Urinary bladder (tissue), 4 donors: ENCODE measurements around the gene DGUOK. TPM values are rescaled to one million over a fixed set of nuclear protein-coding genes. Genes with fewer than 3 reads are reported as not detected.

Experiments used
- DNase-seq: peaks from one replicate; pipeline ENCODE4 v3.0.0-alpha.2; 2015; ENCODE audit errors: extremely low spot score
- H3K27ac ChIP-seq: one replicate; pipeline ENCODE4 v1.5.1; 2013; ENCODE audit warnings: low read depth, mild to moderate bottlenecking, moderate library complexity
- H3K36me3 ChIP-seq: one replicate; pipeline ENCODE4 v1.6.1; 2013; ENCODE audit warnings: mild to moderate bottlenecking, moderate library complexity; ENCODE audit not compliant: insufficient read depth
- H3K4me1 ChIP-seq: one replicate; pipeline ENCODE4 v1.6.1; 2013; ENCODE audit warnings: mild to moderate bottlenecking, moderate library complexity; ENCODE audit not compliant: insufficient read depth
- H3K4me3 ChIP-seq: one replicate; pipeline ENCODE4 v1.5.1; 2013; ENCODE audit warnings: low read depth, low read length
- WGBS: extraction: QIAGEN DNeasy Blood & Tissue Kit; methylation state at CpG from one replicate; pipeline ENCODE4 v1.1.7; 2013; 5-methylcytosine and 5-hydroxymethylcytosine counted together
- polyA plus RNA-seq: library from polyadenylated mRNA; stranded (reverse); fragments of 200-250 nt; gene quantifications from one replicate; pipeline ENCODE4 v1.2.3, GENCODE V29; 2013
- total RNA-seq: library from RNA; depleted of rRNA; stranded (reverse); fragments of >200 nt; gene quantifications from one replicate; pipeline ENCODE4 v1.2.3, GENCODE V29; 2014
- donor health status: healthy with polysubstance abuse.
- donor health status: healthy.

DGUOK gene
- total and polyA plus RNA-seq, 2 donors: 34.2 to 82.5 TPM

DNA sequence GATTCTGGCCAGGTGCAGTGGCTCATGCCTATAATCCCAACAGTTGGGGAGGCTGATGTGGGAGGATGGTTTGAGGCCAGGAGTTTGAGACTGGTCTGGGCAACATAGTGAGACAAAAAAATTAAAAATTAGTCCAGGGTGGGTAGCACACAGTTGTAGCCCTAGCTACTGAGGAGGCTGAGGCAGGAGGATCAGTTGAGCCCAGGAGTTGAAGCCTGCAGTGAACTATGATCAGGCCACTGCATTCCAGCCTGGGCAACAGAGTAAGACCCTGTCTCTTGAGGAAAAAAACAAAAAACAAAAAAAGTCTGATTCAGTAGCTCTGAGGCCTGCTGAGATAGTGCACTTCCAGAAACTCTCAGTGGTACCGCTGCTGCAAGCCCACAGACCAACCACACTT lies 50.1 kb downstream of the DGUOK start:
- no peaks in the 10 kb centered on the region for H3K4me1 ChIP-seq
- 87% methylated on average over 1 of the region's 1 CpG for WGBS
- H3K27ac ChIP-seq: no peak overlapping the region
- no peak overlapping the region for H3K4me3 ChIP-seq
- DNase-seq: no peak
- no peaks in the 10 kb centered on the region for H3K36me3 ChIP-seq

DNA sequence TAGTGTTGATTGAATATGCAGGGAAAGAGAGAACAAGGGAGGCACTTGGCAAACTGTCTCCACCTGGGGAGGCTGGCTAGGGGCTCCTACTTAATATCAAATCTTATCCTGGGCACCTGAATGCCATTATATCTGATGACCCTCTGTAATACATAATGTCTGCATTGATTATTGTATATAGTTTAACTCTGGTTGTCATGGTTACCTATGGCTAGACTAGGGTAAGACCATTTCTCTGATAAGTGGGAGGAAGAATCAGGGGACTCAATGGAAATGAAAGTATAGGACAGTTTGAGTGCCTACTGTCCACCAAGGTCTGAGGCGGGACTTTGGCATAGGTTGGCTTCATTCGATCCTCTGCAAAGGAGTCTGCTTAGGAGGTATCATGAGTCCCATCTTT lies 50.8 kb downstream of the DGUOK start:
- no peak overlapping the region for H3K27ac ChIP-seq
- H3K4me1 ChIP-seq: no peaks in the 10 kb centered on the region
- 93% methylated on average over 2 of the region's 2 CpGs for WGBS
- H3K4me3 ChIP-seq: no peak overlapping the region
- no peak for DNase-seq
- H3K36me3 ChIP-seq: no peaks in the 10 kb centered on the region

- Histone ChIP-seq H3K36me3 (no peaks in the 10 kb centered on the region), H3K4me1 (no peaks in the 10 kb centered on the region), H3K4me3 (no peak overlapping the region), H3K27ac (no peak overlapping the region)
- no peak for DNase-seq
- WGBS: 49% methylated on average over 5 of the region's 5 CpGs
Measured at GRCh38 chr2:73979021-73979420, 52.3 kb downstream of the DGUOK start.

- DNase-seq: no peak
- Histone ChIP-seq H3K4me3 (no peak overlapping the region), H3K27ac (no peak overlapping the region), H3K36me3 (no peaks in the 10 kb centered on the region), H3K4me1 (no peaks in the 10 kb centered on the region)
- 48% methylated on average over 3 of the region's 3 CpGs for WGBS
Measured at GRCh38 chr2:73979686-73980085, 53.0 kb downstream of the DGUOK start.

DNA sequence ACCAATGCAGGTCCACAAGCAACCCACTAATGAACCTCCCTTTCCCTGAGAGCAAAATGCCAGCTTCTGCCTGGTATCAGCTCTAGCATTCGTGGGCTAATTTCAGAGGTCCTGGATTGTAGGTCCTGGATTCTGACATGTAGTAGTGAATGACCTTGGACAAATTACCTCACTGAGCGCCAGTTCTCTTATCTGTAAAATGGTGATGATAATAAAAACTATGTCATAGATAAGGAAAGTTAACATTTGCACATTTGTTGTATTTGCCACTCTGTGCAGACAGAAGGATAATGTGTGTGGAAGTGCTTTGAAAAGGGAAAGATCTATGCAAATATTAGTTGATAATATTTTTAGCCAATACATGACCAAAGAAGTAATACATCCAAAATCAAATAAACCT lies 53.9 kb downstream of the DGUOK start:
- H3K27ac ChIP-seq: no peak overlapping the region
- DNase-seq: no peak
- no peaks in the 10 kb centered on the region for H3K4me1 ChIP-seq
- H3K4me3 ChIP-seq: no peak overlapping the region
- no peaks in the 10 kb centered on the region for H3K36me3 ChIP-seq
- 71% methylated on average over 2 of the region's 2 CpGs for WGBS

- Histone ChIP-seq H3K4me3 (peak overlapping the region; percentile 17), H3K27ac (peak overlapping the region; percentile 33), H3K4me1 (no peaks in the 10 kb centered on the region), H3K36me3 (no peaks in the 10 kb centered on the region)
- DNase-seq: no peak
- WGBS: 13% methylated on average over 31 of the region's 31 CpGs
Measured at GRCh38 chr2:73981081-73982001, 54.7 kb downstream of the DGUOK start.

GRCh38 chr2:73982140-73982617 lies 55.5 kb downstream of the DGUOK start:
- H3K36me3 ChIP-seq: no peaks in the 10 kb centered on the region
- no peak overlapping the region for H3K4me3 ChIP-seq
- WGBS: 52% methylated on average over 7 of the region's 7 CpGs
- H3K27ac ChIP-seq: no peak overlapping the region
- no peak for DNase-seq
- H3K4me1 ChIP-seq: no peaks in the 10 kb centered on the region

DNA sequence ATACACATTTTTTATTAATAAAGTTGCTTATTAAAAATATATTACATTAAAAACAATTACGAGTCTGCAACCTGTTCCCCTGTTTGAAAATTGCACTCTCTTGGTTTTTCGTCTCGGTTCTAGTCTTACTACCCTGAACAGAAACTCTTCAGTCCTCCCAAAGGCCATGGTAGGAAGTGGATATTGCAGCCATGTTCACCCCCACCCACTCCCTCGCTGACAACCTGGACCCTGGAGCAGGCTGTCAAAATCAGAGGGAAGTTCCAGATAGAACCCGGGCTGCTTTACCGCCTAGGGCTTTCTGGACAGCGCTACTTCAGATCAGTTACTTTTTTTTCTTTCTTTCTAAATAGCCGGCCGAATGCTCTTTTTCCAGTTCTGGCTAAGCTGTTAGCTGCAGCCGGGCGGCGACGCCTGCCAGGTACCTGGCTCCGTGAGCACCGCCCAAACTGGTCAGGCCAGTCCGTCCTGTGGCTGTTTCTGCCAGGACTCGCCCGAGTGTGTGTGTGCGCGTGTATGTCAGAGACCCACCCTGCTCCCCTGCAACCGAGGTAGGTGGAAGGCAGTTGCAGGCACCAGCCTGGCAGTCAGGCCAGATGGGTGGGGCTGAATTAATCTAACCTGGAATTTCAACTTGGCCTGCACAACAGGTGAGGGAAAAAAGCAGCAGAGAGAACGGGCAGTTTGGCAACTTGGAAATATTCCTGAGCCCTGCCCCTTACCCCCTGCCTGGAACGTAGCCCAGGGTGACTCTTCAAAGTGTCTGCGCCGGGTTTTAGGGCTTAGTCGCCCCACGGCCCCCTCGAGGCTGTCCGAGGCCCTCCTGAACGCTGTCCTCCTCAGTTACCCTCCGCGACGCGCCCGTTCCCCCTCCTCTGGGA lies 56.9 kb downstream of the DGUOK start:
- no peaks in the 10 kb centered on the region for H3K36me3 ChIP-seq
- H3K4me1 ChIP-seq: no peaks in the 10 kb centered on the region
- 38% methylated on average over 35 of the region's 35 CpGs for WGBS
- peak; percentile 87 for DNase-seq
- H3K4me3 ChIP-seq: peak overlapping the region; percentile 80
- peak overlapping the region; percentile 92 for H3K27ac ChIP-seq

DNA sequence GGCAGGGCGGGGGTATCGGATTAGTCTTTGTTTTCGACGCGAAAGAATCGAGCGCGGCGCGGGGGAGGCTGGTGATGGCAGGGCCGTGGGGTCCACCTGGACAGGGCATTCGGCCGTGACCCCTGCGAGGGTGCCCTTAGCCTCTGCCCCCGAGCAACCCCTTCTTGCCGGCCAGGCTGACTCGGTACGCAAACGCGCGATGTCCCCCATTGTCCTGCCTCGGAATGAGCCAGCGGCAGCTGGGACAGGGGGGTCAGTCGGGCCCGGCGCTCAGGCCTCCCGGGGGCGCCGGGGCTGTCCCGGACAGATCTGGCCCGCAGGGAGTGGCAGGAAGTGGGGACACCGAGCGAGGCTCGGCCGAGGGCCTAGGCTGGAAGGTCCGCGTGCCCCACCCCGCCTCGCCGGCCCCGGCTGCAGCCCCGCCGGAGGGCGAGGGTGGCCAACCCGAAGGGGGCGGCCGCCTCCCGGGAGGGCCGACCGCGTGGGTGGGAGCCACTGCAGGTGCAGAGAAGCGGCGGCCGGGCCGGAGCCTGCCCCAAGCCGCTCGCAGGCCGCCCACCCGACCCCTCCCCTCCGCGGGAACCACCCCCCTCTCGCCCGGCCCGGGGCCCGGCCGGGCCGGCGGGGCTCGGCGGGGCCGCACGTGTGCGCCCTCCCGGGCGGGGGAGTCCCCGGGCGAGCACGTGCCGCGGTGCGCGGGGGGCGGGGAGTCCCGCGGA lies 57.7 kb downstream of the DGUOK start, which contains the start of gene TET3:
Gene TET3 (plus strand): TSS at position 708 of the 719 bp plus-strand sequence. CDS start 1,494 bp downstream, outside the sequence.
- Histone ChIP-seq H3K4me1 (no peaks in the 10 kb centered on the region), H3K27ac (peak within 1 kb of the TSS; percentile 92), H3K36me3 (no peaks in the 10 kb centered on the region), H3K4me3 (peak within 1 kb of the TSS; percentile 80)
- DNase-seq: no peak
- 3% methylated on average over 85 of the region's 85 CpGs for WGBS

DNA sequence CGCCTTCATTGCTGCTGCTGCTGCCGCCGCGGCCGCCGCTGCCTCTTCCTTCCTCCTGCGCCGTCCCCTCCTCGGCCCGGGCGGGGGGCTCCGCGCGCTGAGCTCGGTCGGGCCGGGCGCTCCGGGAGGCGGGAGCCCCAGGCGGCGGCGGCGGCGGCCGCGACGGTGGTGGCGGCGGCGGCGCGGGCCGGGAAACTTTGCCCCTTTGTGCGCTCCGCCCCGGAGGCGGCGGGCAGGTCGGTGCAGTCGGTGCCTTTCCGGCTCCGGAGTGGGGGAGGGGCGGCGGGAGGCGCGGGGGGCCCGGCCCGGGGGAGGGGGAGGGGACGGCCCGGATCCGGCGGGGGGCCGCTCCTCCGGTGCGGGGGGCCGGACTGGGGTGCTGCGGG lies 58.2 kb downstream of the DGUOK start:
- Histone ChIP-seq H3K4me1 (no peaks in the 10 kb centered on the region), H3K27ac (peak overlapping the region; percentile 92), H3K36me3 (no peaks in the 10 kb centered on the region), H3K4me3 (peak overlapping the region; percentile 80)
- WGBS: under 1% methylated on average over 51 of the region's 58 CpGs
- no peak for DNase-seq

- H3K4me1 ChIP-seq: no peaks in the 10 kb centered on the region
- 3% methylated on average over 63 of the region's 66 CpGs for WGBS
- DNase-seq: no peak
- no peak overlapping the region for H3K27ac ChIP-seq
- H3K4me3 ChIP-seq: peak overlapping the region; percentile 80
- H3K36me3 ChIP-seq: no peaks in the 10 kb centered on the region
Measured at GRCh38 chr2:73985308-73986084, 58.8 kb downstream of the DGUOK start.

DNA sequence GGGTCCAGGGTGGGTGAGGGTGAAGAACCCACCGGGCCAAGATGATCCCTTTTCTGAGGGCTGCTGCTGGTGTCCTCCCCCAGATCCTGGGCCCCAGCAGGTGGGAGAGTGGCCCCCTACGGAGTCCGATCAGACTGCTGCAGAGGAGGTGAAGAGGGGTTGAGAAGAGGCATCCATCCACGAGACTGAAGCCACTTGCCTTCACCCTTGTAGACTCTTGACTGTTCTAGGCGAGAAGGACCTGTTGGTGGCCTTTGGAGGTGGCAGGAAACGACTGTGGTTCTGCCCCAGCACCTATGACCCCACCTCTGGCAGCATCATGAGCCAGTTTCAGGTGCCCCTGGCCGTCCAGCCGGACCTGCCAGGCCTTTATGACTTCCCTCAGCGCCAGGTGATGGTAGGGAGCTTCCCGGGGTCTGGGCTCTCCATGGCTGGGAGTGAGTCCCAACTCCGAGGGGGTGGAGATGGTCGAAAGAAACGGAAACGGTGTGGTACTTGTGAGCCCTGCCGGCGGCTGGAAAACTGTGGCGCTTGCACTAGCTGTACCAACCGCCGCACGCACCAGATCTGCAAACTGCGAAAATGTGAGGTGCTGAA lies 59.5 kb downstream of the DGUOK start:
- H3K36me3 ChIP-seq: no peaks in the 10 kb centered on the region
- no peak for DNase-seq
- no peak overlapping the region for H3K27ac ChIP-seq
- peak overlapping the region; percentile 80 for H3K4me3 ChIP-seq
- H3K4me1 ChIP-seq: no peaks in the 10 kb centered on the region
- 86% methylated on average over 21 of the region's 21 CpGs for WGBS
